BJ (cell line): Measurements from ENCODE around the gene ZSCAN26. TPM values are rescaled to one million over a fixed set of nuclear protein-coding genes. Genes with fewer than 3 reads are reported as not detected.
A peak's percentile ranks its signal among the peaks of the same experiment; 100 is the strongest.

Experiments
- CTCF ChIA-PET: fragments of 350-600 bp; formaldehyde crosslinking; extraction: SDS; loops from one replicate; lab custom pipeline; 2021; ENCODE audit warnings: antibody characterized with exemption, inconsistent platforms; lab: Yijun Ruan, JAX
- POLR2A ChIA-PET: fragments of 300-600 bp; sonication (Branson Sonifier 250); formaldehyde crosslinking; extraction: SDS; loops from one replicate; lab custom pipeline; 2021; ENCODE audit warnings: antibody characterized with exemption; lab: Charles Lee
- DNase-seq: peaks from one replicate; pipeline ENCODE4 v3.0.0-alpha.2; 2011; ENCODE audit warnings: low read depth
- H3K27me3 ChIP-seq: 2 replicates; pipeline ENCODE4 v1.6.0; 2011; ENCODE audit warnings: low read length; ENCODE audit not compliant: control insufficient read depth, insufficient read depth
- H3K36me3 ChIP-seq: 2 replicates; pipeline ENCODE4 v1.5.1; 2011; ENCODE audit warnings: low read length; ENCODE audit not compliant: control insufficient read depth, insufficient read depth
- H3K4me3 ChIP-seq: 2 replicates; pipeline ENCODE4 v1.5.1; 2011; ENCODE audit warnings: low read depth, mild to moderate bottlenecking, control low read depth, low read length
- polyA plus RNA-seq: library from polyadenylated mRNA; depleted of rRNA; stranded (reverse); fragments of >200 nt; gene quantifications from 2 replicates; pipeline ENCODE4 v1.2.3, GENCODE V29; 2011
- TF ChIP-seq, protein P1 (sequence below): IDR thresholded peaks from 2 replicates; pipeline ENCODE4 v1.5.1; 2011; ENCODE audit warnings: low read depth, mild to moderate bottlenecking, control low read depth, inconsistent platforms, low read length, moderate library complexity; ENCODE audit not compliant: insufficient read depth

ZSCAN26 gene
- polyA plus RNA-seq, 1 experiment: 14.6 TPM

DNA sequence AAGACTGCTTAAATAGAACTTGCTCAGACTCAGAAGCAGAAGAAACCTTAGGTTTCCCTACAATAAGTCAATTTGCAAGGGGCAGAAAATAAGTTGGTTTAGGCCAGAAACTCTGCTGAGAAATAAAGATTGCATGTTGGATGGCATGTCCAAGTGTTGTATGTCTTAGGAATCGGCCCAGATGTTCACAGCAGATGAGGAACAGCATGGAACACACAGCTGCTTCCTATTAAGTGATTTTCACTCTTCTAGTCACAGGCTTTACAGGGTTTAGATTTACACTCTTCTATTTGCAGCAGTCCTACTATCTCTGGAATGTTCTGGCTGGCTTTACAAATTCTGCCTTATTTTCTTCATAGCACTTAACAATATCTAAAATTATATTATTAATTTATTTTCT, 18.0 kb upstream of the ZSCAN26 start:
- peaks cover 7% of the 10 kb centered on the region for H3K36me3 ChIP-seq
- H3K4me3 ChIP-seq: no peak overlapping the region
- CTCF ChIA-PET: interaction anchor here (1.7 kb wide), 1 partner anchor 107 kb away, joined by 5 read pairs; no protein-coding TSS in a partner anchor
- no peaks in the 10 kb centered on the region for H3K27me3 ChIP-seq
- DNase-seq: no peak
- POLR2A ChIA-PET: no interaction called here
- TF ChIP-seq, protein P1, sequence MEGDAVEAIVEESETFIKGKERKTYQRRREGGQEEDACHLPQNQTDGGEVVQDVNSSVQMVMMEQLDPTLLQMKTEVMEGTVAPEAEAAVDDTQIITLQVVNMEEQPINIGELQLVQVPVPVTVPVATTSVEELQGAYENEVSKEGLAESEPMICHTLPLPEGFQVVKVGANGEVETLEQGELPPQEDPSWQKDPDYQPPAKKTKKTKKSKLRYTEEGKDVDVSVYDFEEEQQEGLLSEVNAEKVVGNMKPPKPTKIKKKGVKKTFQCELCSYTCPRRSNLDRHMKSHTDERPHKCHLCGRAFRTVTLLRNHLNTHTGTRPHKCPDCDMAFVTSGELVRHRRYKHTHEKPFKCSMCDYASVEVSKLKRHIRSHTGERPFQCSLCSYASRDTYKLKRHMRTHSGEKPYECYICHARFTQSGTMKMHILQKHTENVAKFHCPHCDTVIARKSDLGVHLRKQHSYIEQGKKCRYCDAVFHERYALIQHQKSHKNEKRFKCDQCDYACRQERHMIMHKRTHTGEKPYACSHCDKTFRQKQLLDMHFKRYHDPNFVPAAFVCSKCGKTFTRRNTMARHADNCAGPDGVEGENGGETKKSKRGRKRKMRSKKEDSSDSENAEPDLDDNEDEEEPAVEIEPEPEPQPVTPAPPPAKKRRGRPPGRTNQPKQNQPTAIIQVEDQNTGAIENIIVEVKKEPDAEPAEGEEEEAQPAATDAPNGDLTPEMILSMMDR: no peak

DNA sequence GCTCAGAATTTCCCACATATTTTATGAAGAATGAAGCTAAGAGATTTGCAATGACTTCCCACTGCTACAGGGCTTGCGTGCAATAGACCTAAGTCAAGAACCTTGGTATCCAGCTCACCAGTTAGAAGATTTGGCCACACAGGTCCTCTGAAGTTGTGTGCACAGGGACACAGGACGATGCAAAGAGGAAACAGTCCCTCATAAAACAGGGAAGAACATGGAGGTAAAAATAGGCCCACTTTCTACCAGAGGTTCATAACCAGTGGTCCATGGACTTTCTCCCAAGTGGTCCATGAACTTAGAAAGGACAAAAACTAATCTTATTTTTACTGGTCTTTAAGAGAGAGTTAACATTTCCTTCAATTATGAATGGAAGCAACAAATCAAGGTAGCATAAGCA, 16.2 kb upstream of the ZSCAN26 start:
- peaks cover 5% of the 10 kb centered on the region for H3K36me3 ChIP-seq
- H3K27me3 ChIP-seq: no peaks in the 10 kb centered on the region
- TF ChIP-seq, protein P1: no peak
- POLR2A ChIA-PET: no interaction called here
- no peak for DNase-seq
- H3K4me3 ChIP-seq: 0 out of 2 replicates have a peak overlapping the region, but pooled peaks have one; percentile 87
- CTCF ChIA-PET: no interaction called here

DNA sequence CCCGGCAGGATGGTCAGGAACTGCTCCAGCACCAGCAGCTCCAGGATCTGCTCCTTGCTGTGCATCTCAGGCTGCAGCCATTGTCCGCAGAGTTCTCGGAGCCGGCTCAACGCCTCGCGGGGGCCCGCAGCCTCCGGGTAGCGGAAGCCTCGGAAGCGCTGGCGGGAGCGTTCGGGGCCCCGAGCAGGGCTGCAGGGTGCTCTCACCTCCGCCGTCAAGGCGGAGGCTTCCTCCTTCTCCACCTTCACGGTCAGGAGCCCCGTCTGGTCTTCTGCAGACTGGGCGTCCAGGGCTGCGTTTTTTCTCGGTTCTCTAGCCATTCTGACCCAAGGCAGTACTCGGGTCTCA, 15.3 kb upstream of the ZSCAN26 start:
- TF ChIP-seq, protein P1: no peak
- ChIA-PET POLR2A (interaction anchor here (1.2 kb wide), 1 partner anchor 16 kb away, joined by 7 read pairs; the partner anchor contains the start of gene ZSCAN26), CTCF (interaction anchor here (1.0 kb wide), 1 partner anchor 105 kb away, joined by 3 read pairs; no protein-coding TSS in a partner anchor)
- peak overlapping the region; percentile 87 for H3K4me3 ChIP-seq
- peaks cover 3% of the 10 kb centered on the region; the same call in 1 of the 2 replicates for H3K36me3 ChIP-seq
- H3K27me3 ChIP-seq: no peaks in the 10 kb centered on the region
- DNase-seq: no peak

DNA sequence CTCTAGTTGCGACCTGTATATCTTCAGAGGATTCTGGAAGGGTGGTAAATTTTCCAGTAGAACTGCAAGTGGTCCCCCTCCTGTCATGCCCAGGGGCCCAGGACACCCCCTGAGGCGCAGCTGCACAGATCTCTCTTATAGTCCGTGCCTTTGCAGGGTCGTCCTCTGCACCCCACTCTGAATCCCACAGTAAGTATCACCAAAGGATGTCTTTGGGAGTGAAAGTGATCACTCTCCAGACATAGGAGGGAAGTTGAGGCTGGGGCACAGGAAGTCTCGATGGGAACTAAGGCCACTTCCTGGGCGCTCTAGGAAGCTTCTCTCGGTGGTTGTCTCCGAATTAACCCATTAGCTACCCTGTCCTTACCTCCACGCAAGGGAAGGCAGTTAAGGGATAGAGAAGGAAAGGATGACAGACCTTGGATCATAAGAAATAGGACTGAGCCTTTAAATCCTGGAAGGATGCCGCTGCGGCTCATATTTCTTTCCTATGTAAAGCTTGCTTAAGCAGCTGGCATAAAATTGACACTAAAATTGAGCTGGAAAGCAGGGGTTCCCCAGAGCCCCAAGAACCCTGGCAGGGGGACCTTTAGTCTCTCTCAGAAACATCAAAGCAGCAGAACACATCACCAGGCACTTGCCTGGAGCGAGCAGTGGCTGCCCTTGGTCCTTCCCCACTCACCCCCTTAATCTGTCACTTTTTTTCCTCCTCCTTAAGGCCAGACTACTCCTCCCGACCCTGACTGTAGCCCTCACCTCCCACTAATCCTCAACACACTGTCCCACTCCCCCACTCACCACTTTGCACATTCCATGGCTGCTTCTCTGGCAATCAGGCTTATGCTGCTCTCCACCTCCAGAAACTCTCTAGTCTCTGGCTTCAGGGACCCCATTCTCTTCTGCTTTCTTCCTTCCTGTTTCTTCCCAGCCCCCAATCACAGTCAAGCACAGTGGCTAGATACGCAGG, 14.7 kb upstream of the ZSCAN26 start, which contains the start of gene ZKSCAN4:
Gene ZKSCAN4, minus strand, starts transcription at position 261 of the 967 bp plus-strand sequence. CDS start 289 bp downstream, outside the sequence.
- POLR2A ChIA-PET: interaction anchor here (1.2 kb wide), 1 partner anchor 15 kb away, joined by 7 read pairs; the partner anchor contains the start of gene ZSCAN26
- Histone ChIP-seq H3K36me3 (no peaks in the 10 kb centered on the region), H3K27me3 (no peaks in the 10 kb centered on the region), H3K4me3 (peak within 1 kb of the TSS; percentile 87)
- DNase-seq: no peak
- TF ChIP-seq, protein P1: no peak
- CTCF ChIA-PET: interaction anchor here (0.9 to 1.4 kb wide), 3 partner anchors 13 to 104 kb away, joined by 3 to 4 read pairs (median 3); partner anchors contain the start of gene ZSCAN26

DNA sequence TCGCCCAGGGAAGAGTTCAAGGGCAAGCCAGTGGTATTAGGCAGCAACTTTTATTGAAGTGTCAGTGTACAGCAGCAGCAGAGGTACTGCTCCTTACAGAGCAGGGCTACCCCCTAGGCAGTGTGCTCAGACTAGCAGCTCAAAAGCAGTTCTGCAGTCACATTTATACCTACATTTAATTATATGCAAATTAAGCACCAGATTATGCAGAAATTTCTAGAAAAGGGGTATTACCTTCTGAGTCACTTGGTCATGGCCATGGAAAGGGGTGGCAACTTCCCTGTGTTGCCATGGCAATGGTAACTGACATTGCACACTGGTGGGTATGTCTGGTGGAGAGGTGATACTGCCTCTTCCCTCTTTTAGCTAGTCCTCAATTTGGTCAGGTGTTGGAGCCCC, 12.8 kb upstream of the ZSCAN26 start:
- TF ChIP-seq, protein P1: no peak

More for the DNA sequence above, 12.8 kb upstream of the ZSCAN26 start:
- Histone ChIP-seq H3K27me3 (no peaks in the 10 kb centered on the region), H3K36me3 (no peaks in the 10 kb centered on the region), H3K4me3 (no peak overlapping the region)
- ChIA-PET CTCF (no interaction called here), POLR2A (no interaction called here)
- no peak for DNase-seq
